SK-N-DZ (cell line): ENCODE data around the gene MRPL18.
"Not testable (repeated sequence)": the region's sequence is repeated elsewhere in the genome, so short reads cannot be mapped to it uniquely, and the experiment has no call there.

Experiments
- DNase-seq: peaks from one replicate; pipeline ENCODE4 v3.0.0-alpha.2; 2015; ENCODE audit warnings: low spot score

The MRPL18 gene

GRCh38 chr6:159772196-159772595 lies 18.1 kb upstream of the MRPL18 start:
- DNase-seq = no peak

GRCh38 chr6:159777240-159777904 lies 12.9 kb upstream of the MRPL18 start:
- no peak for DNase-seq

- no peak for DNase-seq
Measured at GRCh38 chr6:159778131-159778530, 12.1 kb upstream of the MRPL18 start.

- no peak for DNase-seq
Measured at GRCh38 chr6:159778542-159779103, 11.6 kb upstream of the MRPL18 start.

- no peak for DNase-seq
Measured at GRCh38 chr6:159788276-159788675, 2.0 kb upstream of the MRPL18 start.

GRCh38 chr6:159788753-159789376 lies 1.4 kb upstream of the MRPL18 start:
- no peak for DNase-seq

GRCh38 chr6:159789377-159790148 lies 704 bp upstream of the MRPL18 start, which contains the start of gene TCP1:
Gene TCP1, minus strand, starts transcription at chr6:159789602. Its CDS starts 134 bp downstream, at chr6:159789468.
- DNase-seq = peak; percentile 99

- DNase-seq = no peak
Measured at GRCh38 chr6:159790956-159791598, 810 bp downstream of the MRPL18 start.

GRCh38 chr6:159794976-159795375 lies 4.7 kb downstream of the MRPL18 start:
- DNase-seq = not testable (repeated sequence)

- no peak for DNase-seq
Measured at GRCh38 chr6:159797554-159797953, 7.3 kb downstream of the MRPL18 start.

- DNase-seq = no peak
Measured at GRCh38 chr6:159800141-159800865, 10.0 kb downstream of the MRPL18 start, which contains the start of gene PNLDC1. Gene PNLDC1, plus strand, starts transcription at chr6:159800276. Its CDS starts 32 bp downstream, at chr6:159800308.

- DNase-seq = no peak
Measured at GRCh38 chr6:159801935-159802334, 11.7 kb downstream of the MRPL18 start.

- no peak for DNase-seq
Measured at GRCh38 chr6:159804504-159804903, 14.2 kb downstream of the MRPL18 start.

GRCh38 chr6:159805440-159806020 lies 15.3 kb downstream of the MRPL18 start:
- no peak for DNase-seq

- DNase-seq = no peak
Measured at GRCh38 chr6:159806021-159806458, 15.8 kb downstream of the MRPL18 start.

GRCh38 chr6:159807150-159807858 lies 17.0 kb downstream of the MRPL18 start:
- no peak for DNase-seq

- DNase-seq = no peak
Measured at GRCh38 chr6:159808647-159809046, 18.4 kb downstream of the MRPL18 start.

- DNase-seq = no peak
Measured at GRCh38 chr6:159809149-159809548, 18.9 kb downstream of the MRPL18 start.

- DNase-seq = no peak
Measured at GRCh38 chr6:159813781-159814180, 23.5 kb downstream of the MRPL18 start.

GRCh38 chr6:159815410-159815809 lies 25.1 kb downstream of the MRPL18 start:
- peak; percentile 47 for DNase-seq
